ENCODE results near the gene SNED1. TPM values are rescaled to one million over a fixed set of nuclear protein-coding genes. Genes with fewer than 3 reads are reported as not detected.

The SNED1 gene
- total RNA-seq, 1 experiment from 2014 or later: 22.0 TPM

GRCh38 chr2:241009601-241010530 is 11.4 kb downstream of the SNED1 start:
- H3K36me3 Mint-ChIP-seq (ENCODE audit: insufficient read depth, unreplicated experiment): peaks cover 6% of the 10 kb centered on the region
- TF ChIP-seq CTCF (IDR thresholded peaks at IDR 0.05; ENCODE audit: unreplicated experiment): no peak
- peak overlapping the region; percentile 27 for H3K27ac Mint-ChIP-seq (ENCODE audit: low read depth, unreplicated experiment)
- ChIA-PET CTCF (interaction anchor here (0.8 to 1.0 kb wide), 3 partner anchors 50 to 435 kb away, joined by 3 read pairs; no protein-coding TSS in a partner anchor), POLR2A (interaction anchor here (0.6 to 2.1 kb wide), 10 partner anchors 12 to 424 kb away, joined by 3 to 11 read pairs (median 5); partner anchors contain the start of genes CAPN10 and MTERF4)
- H3K4me1 Mint-ChIP-seq (ENCODE audit: insufficient read depth, unreplicated experiment): peaks cover 12% of the 10 kb centered on the region
- peak; percentile 94 for DNase-seq (ENCODE audit: unreplicated experiment)
- no peaks in the 10 kb centered on the region for H3K27me3 Mint-ChIP-seq (ENCODE audit: insufficient read depth, unreplicated experiment)
- no TSS peak for BruUV-seq (replicated peaks)
- peak overlapping the region; percentile 60 for H3K4me3 Mint-ChIP-seq (ENCODE audit: unreplicated experiment)
- H3K9me3 Mint-ChIP-seq (ENCODE audit: unreplicated experiment): peaks cover 13% of the 10 kb centered on the region
- intact Hi-C loops (cut with micrococcal nuclease): no loop called here

- intact Hi-C loops (cut with micrococcal nuclease): no loop called here
- ChIA-PET CTCF (interaction anchor here (0.6 kb wide), 1 partner anchor 483 kb away, joined by 3 read pairs; no protein-coding TSS in a partner anchor), POLR2A (interaction anchor here (0.6 to 2.1 kb wide), 6 partner anchors 11 to 91 kb away, joined by 3 to 11 read pairs (median 4); partner anchors contain the start of gene MTERF4)
- no peak for TF ChIP-seq CTCF (IDR thresholded peaks at IDR 0.05; ENCODE audit: unreplicated experiment)
- H3K36me3 Mint-ChIP-seq (ENCODE audit: insufficient read depth, unreplicated experiment): peaks cover 13% of the 10 kb centered on the region
- peaks cover 12% of the 10 kb centered on the region for H3K4me1 Mint-ChIP-seq (ENCODE audit: insufficient read depth, unreplicated experiment)
- no TSS peak for BruUV-seq (replicated peaks)
- H3K27me3 Mint-ChIP-seq (ENCODE audit: insufficient read depth, unreplicated experiment): no peaks in the 10 kb centered on the region
- H3K27ac Mint-ChIP-seq (ENCODE audit: low read depth, unreplicated experiment): peak overlapping the region; percentile 27
- DNase-seq (ENCODE audit: unreplicated experiment): no peak
- H3K4me3 Mint-ChIP-seq (ENCODE audit: unreplicated experiment): peak overlapping the region; percentile 60
- H3K9me3 Mint-ChIP-seq (ENCODE audit: unreplicated experiment): peaks cover 8% of the 10 kb centered on the region
Measured at GRCh38 chr2:241010531-241011295, 12.3 kb downstream of the SNED1 start.

- intact Hi-C loops (cut with micrococcal nuclease): no loop called here
- no peak for TF ChIP-seq CTCF (IDR thresholded peaks at IDR 0.05; ENCODE audit: unreplicated experiment)
- peaks cover 3% of the 10 kb centered on the region for H3K9me3 Mint-ChIP-seq (ENCODE audit: unreplicated experiment)
- CTCF ChIA-PET: interaction anchor here (0.6 kb wide), 1 partner anchor 483 kb away, joined by 3 read pairs; no protein-coding TSS in a partner anchor
- H3K27ac Mint-ChIP-seq (ENCODE audit: low read depth, unreplicated experiment): no peak overlapping the region
- BruUV-seq (replicated peaks): no TSS peak
- no peak for DNase-seq (ENCODE audit: unreplicated experiment)
- H3K4me3 Mint-ChIP-seq (ENCODE audit: unreplicated experiment): no peak overlapping the region
- H3K36me3 Mint-ChIP-seq (ENCODE audit: insufficient read depth, unreplicated experiment): peaks cover 10% of the 10 kb centered on the region
- peaks cover 12% of the 10 kb centered on the region for H3K4me1 Mint-ChIP-seq (ENCODE audit: insufficient read depth, unreplicated experiment)
- H3K27me3 Mint-ChIP-seq (ENCODE audit: insufficient read depth, unreplicated experiment): no peaks in the 10 kb centered on the region
- POLR2A ChIA-PET: no interaction called here
Measured at GRCh38 chr2:241011296-241011600, 12.8 kb downstream of the SNED1 start.

All from MCF 10A (cell line).